ENCODE measurements around the gene RCSD1.

DNA sequence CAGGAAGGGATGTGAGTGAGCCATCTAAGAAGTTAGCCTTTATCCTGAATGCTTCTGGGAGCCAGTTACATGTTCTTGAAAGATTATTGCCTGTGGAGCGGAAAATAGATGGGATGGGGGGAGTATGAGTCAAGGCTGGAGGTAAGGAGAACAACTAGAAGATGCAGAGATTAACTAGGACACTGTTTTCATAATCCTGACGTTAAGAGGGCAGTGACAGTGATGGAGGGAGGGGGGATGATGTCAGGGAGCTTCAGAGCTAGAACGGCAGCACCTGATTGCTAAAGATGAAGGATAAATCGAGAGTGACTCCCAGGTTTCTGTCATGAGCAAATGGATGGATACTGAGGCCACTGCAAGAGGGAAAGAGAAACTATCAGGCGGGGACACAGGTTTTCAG is 10.0 kb upstream of the RCSD1 start:
- TF ChIP-seq POLR2A (IDR thresholded peaks at IDR 0.05) = no peak
- TF ChIP-seq, protein P1, sequence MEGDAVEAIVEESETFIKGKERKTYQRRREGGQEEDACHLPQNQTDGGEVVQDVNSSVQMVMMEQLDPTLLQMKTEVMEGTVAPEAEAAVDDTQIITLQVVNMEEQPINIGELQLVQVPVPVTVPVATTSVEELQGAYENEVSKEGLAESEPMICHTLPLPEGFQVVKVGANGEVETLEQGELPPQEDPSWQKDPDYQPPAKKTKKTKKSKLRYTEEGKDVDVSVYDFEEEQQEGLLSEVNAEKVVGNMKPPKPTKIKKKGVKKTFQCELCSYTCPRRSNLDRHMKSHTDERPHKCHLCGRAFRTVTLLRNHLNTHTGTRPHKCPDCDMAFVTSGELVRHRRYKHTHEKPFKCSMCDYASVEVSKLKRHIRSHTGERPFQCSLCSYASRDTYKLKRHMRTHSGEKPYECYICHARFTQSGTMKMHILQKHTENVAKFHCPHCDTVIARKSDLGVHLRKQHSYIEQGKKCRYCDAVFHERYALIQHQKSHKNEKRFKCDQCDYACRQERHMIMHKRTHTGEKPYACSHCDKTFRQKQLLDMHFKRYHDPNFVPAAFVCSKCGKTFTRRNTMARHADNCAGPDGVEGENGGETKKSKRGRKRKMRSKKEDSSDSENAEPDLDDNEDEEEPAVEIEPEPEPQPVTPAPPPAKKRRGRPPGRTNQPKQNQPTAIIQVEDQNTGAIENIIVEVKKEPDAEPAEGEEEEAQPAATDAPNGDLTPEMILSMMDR (IDR thresholded peaks at IDR 0.05) = no peak

All from stomach (tissue), 4 donors.